CD8-positive, alpha-beta memory T cell (primary cell): Measurements from ENCODE around the gene SLC2A5. TPM values are rescaled to one million over a fixed set of nuclear protein-coding genes. Genes with fewer than 3 reads are reported as not detected.
A peak's percentile ranks its signal among the peaks of the same experiment; 100 is the strongest.
"Not testable (repeated sequence)": the region's sequence is repeated elsewhere in the genome, so short reads cannot be mapped to it uniquely, and the experiment has no call there.

Source experiments
- CTCF ChIA-PET: fragments of 350-600 bp; sonication (Branson Sonifier 250); formaldehyde crosslinking; loops from one replicate; lab custom pipeline; 2021; ENCODE audit warnings: antibody characterized with exemption; lab: Charles Lee
- POLR2A ChIA-PET: fragments of 350-600 bp; sonication (Branson Sonifier 250); formaldehyde crosslinking; loops from one replicate; lab custom pipeline; 2021; ENCODE audit warnings: antibody characterized with exemption; lab: Charles Lee
- DNase-seq, 5 donors: peaks; one replicate each; pipeline versions ENCODE4 v3.0.0 to v3.0.0-alpha.2; 2020 to 2022; ENCODE audit warnings: mixed read lengths in 1 of 5
- H3K27ac ChIP-seq: one replicate; pipeline ENCODE4 v1.7.0; 2013; ENCODE audit warnings: low read depth, mild to moderate bottlenecking, low read length, moderate library complexity
- H3K27me3 ChIP-seq: 2 replicates; pipeline ENCODE4 v1.7.0; 2013; ENCODE audit warnings: low read length, mild to moderate bottlenecking; ENCODE audit not compliant: insufficient read depth, poor library complexity, severe bottlenecking
- H3K36me3 ChIP-seq: 2 replicates; pipeline ENCODE4 v1.7.0; 2013; ENCODE audit warnings: mild to moderate bottlenecking, low read length, moderate library complexity; ENCODE audit not compliant: insufficient read depth
- H3K4me1 ChIP-seq: 2 replicates; pipeline ENCODE4 v1.7.0; 2013; ENCODE audit warnings: mild to moderate bottlenecking, low read length, moderate library complexity; ENCODE audit not compliant: insufficient read depth
- H3K4me3 ChIP-seq: 2 replicates; pipeline ENCODE4 v1.7.0; 2013; ENCODE audit warnings: mild to moderate bottlenecking, low read length
- H3K9me3 ChIP-seq: 2 replicates; pipeline ENCODE4 v1.7.0; 2013; ENCODE audit warnings: mild to moderate bottlenecking, low read length
- H3K27ac Mint-ChIP-seq, 8 donors: one replicate each; pipeline ENCODE4 v1.8.0; 2020 to 2021; ENCODE audit warnings: mixed read lengths in 8 of 8, mild to moderate bottlenecking in 6 of 8, inconsistent platforms in 3 of 8, moderate library complexity in 3 of 8
- H3K27me3 Mint-ChIP-seq, 2 donors: one replicate each; pipeline ENCODE4 v1.8.0; 2020 to 2021; ENCODE audit warnings: mixed read lengths in 2 of 2, mild to moderate bottlenecking in 1 of 2, moderate library complexity in 1 of 2
- H3K36me3 Mint-ChIP-seq, 3 donors: one replicate each; pipeline ENCODE4 v1.8.0; 2020 to 2021; ENCODE audit warnings: mixed read lengths in 3 of 3, inconsistent platforms in 1 of 3, mild to moderate bottlenecking in 1 of 3
- H3K4me1 Mint-ChIP-seq, 3 donors: one replicate each; pipeline ENCODE4 v1.8.0; 2020 to 2021; ENCODE audit warnings: mixed read lengths in 3 of 3, inconsistent platforms in 1 of 3, mild to moderate bottlenecking in 1 of 3
- H3K4me3 Mint-ChIP-seq, 7 donors: one replicate each; pipeline ENCODE4 v1.8.0; 2020 to 2021; ENCODE audit warnings: mixed read lengths in 7 of 7, mild to moderate bottlenecking in 6 of 7, moderate library complexity in 4 of 7, inconsistent platforms in 2 of 7
- H3K9me3 Mint-ChIP-seq, 5 donors: one replicate each; pipeline ENCODE4 v1.8.0; 2020 to 2022; ENCODE audit warnings: mixed read lengths in 5 of 5, mild to moderate bottlenecking in 3 of 5, moderate library complexity in 2 of 5, inconsistent platforms in 1 of 5
- polyA plus RNA-seq: library from polyadenylated mRNA; unstranded; fragments of 300-500 nt; fragmentation: Illumina TruSeq; gene quantifications from one replicate; pipeline ENCODE4 v1.2.3, GENCODE V29; 2021
- total RNA-seq, 2 experiments: library from RNA; stranded (reverse); gene quantifications; one replicate each; pipeline ENCODE4 v1.2.3, GENCODE V29; 2021

The SLC2A5 gene
- total and polyA plus RNA-seq, 3 experiments from 2014 or later = not detected

DNA sequence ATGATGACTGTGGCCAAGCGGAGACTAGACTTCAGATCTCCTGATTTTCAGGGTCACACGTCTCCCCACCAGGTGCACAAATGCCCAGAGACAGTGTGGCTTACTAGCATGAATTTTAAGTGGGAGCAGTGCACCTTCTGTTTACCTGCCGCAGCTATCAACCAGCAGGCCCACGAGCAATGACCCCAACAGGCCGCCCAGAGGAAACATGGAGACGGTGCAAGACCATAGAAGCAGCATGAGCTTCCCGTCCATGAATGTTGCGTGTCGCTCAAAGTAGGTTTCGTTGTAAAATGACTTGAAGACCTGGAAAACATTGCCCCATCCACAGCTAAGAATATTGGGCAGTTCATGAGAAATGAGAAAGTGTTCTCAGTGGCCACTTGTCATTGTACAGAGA is 46.7 kb downstream of the SLC2A5 start:
- Histone ChIP-seq H3K36me3 (no peaks in the 10 kb centered on the region), H3K4me1 (no peaks in the 10 kb centered on the region), H3K27me3 (no peaks in the 10 kb centered on the region), H3K27ac (no peak overlapping the region), H3K4me3 (no peak overlapping the region), H3K9me3 (no peaks in the 10 kb centered on the region)
- H3K4me1 Mint-ChIP-seq = peaks cover 0 to 2% (median 0%) of the 10 kb centered on the region in 3 donors
- H3K27ac Mint-ChIP-seq = no peak overlapping the region
- no peak for DNase-seq
- H3K36me3 Mint-ChIP-seq = no peaks in the 10 kb centered on the region
- CTCF ChIA-PET = interaction anchor here (1.0 kb wide), 1 partner anchor 174 kb away, joined by 3 read pairs; no protein-coding TSS in a partner anchor
- POLR2A ChIA-PET = no interaction called here
- H3K27me3 Mint-ChIP-seq = peaks cover under 1 to 11% of the 10 kb centered on the region in 2 donors
- H3K4me3 Mint-ChIP-seq = no peak overlapping the region
- no peaks in the 10 kb centered on the region for H3K9me3 Mint-ChIP-seq

DNA sequence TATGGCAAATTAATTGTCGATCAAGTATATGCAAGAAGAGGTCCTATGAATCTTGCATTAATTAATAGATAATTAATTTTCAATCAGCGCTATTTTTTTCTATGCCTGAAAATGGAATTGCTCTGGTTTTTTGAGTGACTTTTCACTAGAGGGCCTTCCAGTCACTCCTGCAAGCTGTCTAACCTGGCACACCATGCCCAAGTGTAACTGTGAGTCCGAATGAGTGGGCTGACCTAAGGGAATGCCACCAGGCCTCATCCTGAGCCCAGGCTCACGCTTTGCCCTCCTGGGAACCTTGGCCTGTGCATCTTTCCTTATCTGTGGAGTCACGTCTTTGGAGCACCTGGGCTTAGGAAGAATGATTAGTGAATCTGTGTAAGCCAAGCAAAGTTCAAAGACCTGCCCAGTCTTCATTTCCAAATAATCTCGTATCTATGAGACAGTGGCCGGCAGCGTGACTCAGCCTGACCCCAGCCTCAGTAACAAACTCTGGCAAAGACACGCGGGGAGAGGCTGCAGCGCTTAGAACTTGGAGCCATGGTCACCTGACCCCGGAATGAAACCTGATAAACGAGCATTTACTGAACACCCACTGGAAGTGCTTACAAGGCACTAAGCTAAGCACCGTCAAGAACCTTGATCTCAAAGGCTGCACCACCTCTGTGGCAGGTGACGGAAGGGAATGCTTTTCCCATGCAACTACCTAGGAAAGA is 47.3 kb downstream of the SLC2A5 start:
- POLR2A ChIA-PET, H3K4me3 ChIP-seq, H3K4me1 Mint-ChIP-seq, H3K36me3 Mint-ChIP-seq, DNase-seq, H3K9me3 Mint-ChIP-seq, H3K27ac Mint-ChIP-seq, H3K9me3 ChIP-seq, H3K27ac ChIP-seq, H3K36me3 ChIP-seq, H3K4me1 ChIP-seq, H3K27me3 ChIP-seq, CTCF ChIA-PET: not testable (repeated sequence)
- peaks cover 3 to 16% of the 10 kb centered on the region in 2 donors for H3K27me3 Mint-ChIP-seq
- H3K4me3 Mint-ChIP-seq = peak overlapping the region in 1 of 7 donors; percentile 26

GRCh38 chr1:9020305-9020704 is 49.1 kb downstream of the SLC2A5 start:
- Histone ChIP-seq H3K9me3 (no peaks in the 10 kb centered on the region), H3K27me3 (peaks cover 3% of the 10 kb centered on the region), H3K36me3 (no peaks in the 10 kb centered on the region), H3K4me3 (no peak overlapping the region), H3K4me1 (no peaks in the 10 kb centered on the region), H3K27ac (no peak overlapping the region)
- ChIA-PET POLR2A (no interaction called here), CTCF (no interaction called here)
- peaks cover 0 to 2% (median 0%) of the 10 kb centered on the region in 3 donors for H3K4me1 Mint-ChIP-seq
- no peaks in the 10 kb centered on the region for H3K9me3 Mint-ChIP-seq
- no peak overlapping the region for H3K4me3 Mint-ChIP-seq
- peak overlapping the region in 1 of 8 donors; percentile 71 for H3K27ac Mint-ChIP-seq
- H3K27me3 Mint-ChIP-seq = peaks cover 8 to 12% of the 10 kb centered on the region in 2 donors
- no peaks in the 10 kb centered on the region for H3K36me3 Mint-ChIP-seq
- DNase-seq = no peak

DNA sequence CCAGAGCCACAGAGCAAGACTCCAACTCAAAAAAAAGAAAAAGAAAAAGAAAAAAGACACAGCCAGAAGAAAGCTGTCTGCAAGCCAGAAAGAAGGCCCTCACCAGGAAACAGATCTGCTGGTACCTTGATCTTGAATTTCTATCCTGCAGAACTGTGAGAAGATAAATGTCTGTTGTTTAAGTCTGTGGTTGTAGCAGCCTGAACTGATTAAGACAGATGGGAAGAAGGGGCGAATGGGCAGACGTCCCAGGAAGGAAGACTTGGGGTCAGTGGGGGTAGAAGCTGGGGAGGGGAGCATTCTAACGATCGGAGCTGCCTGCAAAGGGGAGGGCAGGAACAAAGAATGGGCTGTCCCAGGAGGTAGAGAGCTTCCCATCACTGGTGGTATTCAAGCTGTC is 49.5 kb downstream of the SLC2A5 start:
- Mint-ChIP-seq H3K36me3 (no peaks in the 10 kb centered on the region), H3K4me3 (no peak overlapping the region), H3K4me1 (peaks cover 0 to 2% (median 0%) of the 10 kb centered on the region in 3 donors), H3K27ac (peak overlapping the region in 1 of 8 donors; percentile 1), H3K27me3 (peaks cover 8 to 15% of the 10 kb centered on the region in 2 donors), H3K9me3 (no peaks in the 10 kb centered on the region)
- Histone ChIP-seq H3K4me1 (no peaks in the 10 kb centered on the region), H3K27ac (no peak overlapping the region), H3K36me3 (no peaks in the 10 kb centered on the region), H3K9me3 (no peaks in the 10 kb centered on the region), H3K27me3 (peaks cover 5% of the 10 kb centered on the region), H3K4me3 (no peak overlapping the region)
- POLR2A ChIA-PET = no interaction called here
- CTCF ChIA-PET = no interaction called here
- no peak for DNase-seq

DNA sequence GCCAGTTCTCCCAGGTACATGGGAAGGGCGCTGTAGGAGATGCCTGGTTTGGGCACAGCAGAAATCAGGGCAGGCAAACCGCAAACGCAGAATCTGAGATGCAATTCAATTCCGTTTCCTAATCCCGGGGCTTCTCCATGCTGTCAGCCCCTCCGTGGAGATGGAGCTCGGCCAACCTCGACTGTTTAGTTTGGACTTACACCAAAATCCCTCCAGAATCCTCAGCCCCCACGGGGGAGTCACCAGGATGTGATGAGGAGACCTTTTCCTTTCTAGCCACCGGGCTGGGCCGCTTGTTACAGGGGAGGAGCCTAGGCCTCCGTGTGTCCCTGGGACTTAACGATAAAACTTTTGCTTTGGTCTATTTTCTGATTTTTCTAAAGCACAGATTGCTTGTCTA is 51.1 kb downstream of the SLC2A5 start:
- H3K36me3 ChIP-seq = no peaks in the 10 kb centered on the region
- no peaks in the 10 kb centered on the region for H3K36me3 Mint-ChIP-seq
- H3K4me3 Mint-ChIP-seq = no peak overlapping the region
- H3K9me3 Mint-ChIP-seq = no peaks in the 10 kb centered on the region
- peaks cover 5% of the 10 kb centered on the region for H3K27me3 ChIP-seq
- H3K4me1 Mint-ChIP-seq = peaks cover 0 to 2% (median 0%) of the 10 kb centered on the region in 3 donors
- POLR2A ChIA-PET = no interaction called here
- H3K4me3 ChIP-seq = no peak overlapping the region
- CTCF ChIA-PET = no interaction called here
- peaks cover 11 to 15% of the 10 kb centered on the region in 2 donors for H3K27me3 Mint-ChIP-seq
- no peak overlapping the region for H3K27ac ChIP-seq
- no peaks in the 10 kb centered on the region for H3K9me3 ChIP-seq
- no peaks in the 10 kb centered on the region for H3K4me1 ChIP-seq
- H3K27ac Mint-ChIP-seq = no peak overlapping the region
- no peak for DNase-seq

DNA sequence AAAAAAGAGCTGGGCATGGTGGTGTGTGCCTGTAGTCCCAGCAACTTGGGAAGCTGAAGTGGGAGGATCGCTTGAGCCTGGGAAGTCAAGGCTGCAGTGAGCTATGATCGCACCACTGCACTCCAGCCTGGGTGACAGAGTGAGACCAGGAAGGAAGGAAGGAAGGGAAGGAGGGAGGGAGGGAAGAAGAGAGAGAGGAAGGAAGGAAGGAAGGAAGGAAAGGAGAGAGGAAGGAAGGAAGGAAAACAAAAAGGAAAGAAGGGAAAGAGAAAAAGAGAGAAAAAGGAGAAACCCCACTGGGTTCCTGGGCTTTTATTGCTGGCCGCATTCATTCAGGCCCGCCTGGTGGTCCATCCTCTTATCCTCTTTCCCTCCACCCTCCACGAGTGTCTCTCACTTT is 53.0 kb downstream of the SLC2A5 start:
- Mint-ChIP-seq H3K4me3 (no peak overlapping the region), H3K27ac (no peak overlapping the region), H3K27me3 (peaks cover 13 to 19% of the 10 kb centered on the region in 2 donors), H3K9me3 (no peaks in the 10 kb centered on the region), H3K4me1 (peaks cover 0 to 2% (median 0%) of the 10 kb centered on the region in 3 donors), H3K36me3 (no peaks in the 10 kb centered on the region)
- H3K27ac ChIP-seq = no peak overlapping the region
- ChIA-PET POLR2A (no interaction called here), CTCF (no interaction called here)
- peaks cover 5% of the 10 kb centered on the region for H3K27me3 ChIP-seq
- H3K4me1 ChIP-seq = no peaks in the 10 kb centered on the region
- H3K9me3 ChIP-seq = no peaks in the 10 kb centered on the region
- DNase-seq = no peak
- H3K36me3 ChIP-seq = no peaks in the 10 kb centered on the region
- no peak overlapping the region for H3K4me3 ChIP-seq

DNA sequence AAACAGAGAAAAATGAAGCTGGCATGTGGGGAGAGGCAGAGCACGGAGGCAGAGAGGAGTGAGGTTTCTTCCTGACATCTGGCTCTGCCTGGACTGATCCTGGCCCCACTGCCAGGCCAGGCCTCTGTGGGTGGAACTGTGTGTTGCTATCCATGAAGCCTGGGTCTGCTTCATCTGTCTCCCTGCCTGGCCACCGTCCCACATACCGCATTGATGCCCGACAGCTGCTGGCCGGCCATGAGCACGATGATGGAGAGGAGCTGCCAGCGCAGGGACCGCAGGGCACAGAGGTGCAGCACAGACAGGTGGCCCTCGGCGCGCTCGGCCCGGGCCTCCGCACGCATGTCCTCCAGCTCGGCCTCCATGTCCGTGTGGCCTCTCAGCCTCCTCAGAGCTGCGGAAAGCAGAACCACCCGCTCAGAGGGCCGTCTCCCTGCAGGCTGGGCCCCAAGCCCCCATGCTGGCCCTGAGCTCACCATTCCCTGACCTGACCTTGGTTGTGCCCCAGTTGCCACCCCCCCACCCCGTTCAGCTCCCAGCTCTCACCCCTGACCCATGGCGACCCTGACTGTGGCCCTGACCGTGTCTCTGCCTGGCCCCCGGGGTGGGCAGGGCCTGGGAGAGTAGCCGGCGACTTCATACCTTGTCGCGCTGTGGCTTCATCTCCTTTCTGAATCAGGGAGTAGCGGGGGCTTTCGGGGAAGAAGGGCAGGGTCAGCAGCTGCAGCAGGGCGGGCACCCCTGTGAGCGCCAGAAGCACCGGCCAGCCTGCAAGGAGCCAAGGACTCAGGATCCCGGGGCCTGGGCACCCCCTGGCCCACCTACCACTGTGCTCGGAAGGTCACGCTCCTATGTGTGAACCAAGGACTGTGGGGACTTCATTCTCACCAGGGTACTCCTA is 54.7 kb downstream of the SLC2A5 start:
- Mint-ChIP-seq H3K4me3 (no peak overlapping the region), H3K36me3 (no peaks in the 10 kb centered on the region), H3K4me1 (no peaks in the 10 kb centered on the region), H3K9me3 (no peaks in the 10 kb centered on the region), H3K27me3 (peaks cover 13 to 18% of the 10 kb centered on the region in 2 donors), H3K27ac (peak overlapping the region in 1 of 8 donors; percentile 84)
- Histone ChIP-seq H3K27me3 (peaks cover 5% of the 10 kb centered on the region), H3K36me3 (no peaks in the 10 kb centered on the region), H3K27ac (no peak overlapping the region), H3K9me3 (no peaks in the 10 kb centered on the region), H3K4me1 (no peaks in the 10 kb centered on the region), H3K4me3 (no peak overlapping the region)
- ChIA-PET POLR2A (no interaction called here), CTCF (interaction anchor here (0.7 to 2.8 kb wide), 2 partner anchors 10 to 200 kb away, joined by 3 to 12 read pairs; no protein-coding TSS in a partner anchor)
- DNase-seq = no peak

GRCh38 chr1:9013819-9014218 is 55.6 kb downstream of the SLC2A5 start:
- no peaks in the 10 kb centered on the region for H3K9me3 Mint-ChIP-seq
- POLR2A ChIA-PET = no interaction called here

More at GRCh38 chr1:9013819-9014218, 55.6 kb downstream of the SLC2A5 start:
- no peaks in the 10 kb centered on the region for H3K36me3 ChIP-seq
- DNase-seq = no peak
- CTCF ChIA-PET = interaction anchor here (2.8 kb wide), 1 partner anchor 9 kb away, joined by 12 read pairs; no protein-coding TSS in a partner anchor
- no peak overlapping the region for H3K27ac ChIP-seq
- peaks cover 5% of the 10 kb centered on the region for H3K27me3 ChIP-seq
- no peaks in the 10 kb centered on the region for H3K4me1 ChIP-seq
- H3K9me3 ChIP-seq = no peaks in the 10 kb centered on the region
- Mint-ChIP-seq H3K4me1 (no peaks in the 10 kb centered on the region), H3K4me3 (no peak overlapping the region), H3K36me3 (no peaks in the 10 kb centered on the region), H3K27ac (no peak overlapping the region), H3K27me3 (peaks cover 13 to 18% of the 10 kb centered on the region in 2 donors)
- H3K4me3 ChIP-seq = no peak overlapping the region
